GM21390 (cell line): ENCODE measurements around the gene NUP98.

Experiments used
- ATAC-seq: cut with Tn5 transposase; IDR thresholded peaks from one replicate; pipeline ENCODE4 v1.9.1; 2021; ENCODE audit not compliant: unreplicated experiment

The NUP98 gene

GRCh38 chr11:3797329-3798090 lies at the start of gene NUP98:
Gene NUP98, minus strand, starts transcription at chr11:3797554. Its CDS starts 15,437 bp downstream, at chr11:3782117.
- peak; percentile 89 for ATAC-seq

GRCh38 chr11:3845670-3846069 lies 48.3 kb upstream of the NUP98 start:
- ATAC-seq, result no peak

DNA sequence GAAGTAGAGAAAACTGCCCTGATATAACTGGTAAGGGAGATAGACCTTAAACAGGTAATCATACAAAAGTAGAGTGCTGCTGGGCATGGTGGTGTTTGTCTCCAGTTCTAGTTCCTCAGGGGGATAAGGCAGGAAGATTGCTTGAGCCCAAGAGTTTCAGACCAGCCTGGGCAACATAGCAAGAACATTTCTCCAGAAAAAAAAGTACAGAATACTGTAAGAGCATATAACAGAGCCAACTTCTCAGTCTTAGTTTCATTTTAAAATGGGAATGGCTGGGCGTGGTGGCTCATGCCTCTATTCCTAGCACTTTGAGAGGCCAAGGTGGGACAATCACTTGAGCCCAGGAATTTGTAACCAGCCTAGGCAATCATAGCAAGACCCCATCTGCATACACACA lies 47.9 kb upstream of the NUP98 start:
- no peak for ATAC-seq

DNA sequence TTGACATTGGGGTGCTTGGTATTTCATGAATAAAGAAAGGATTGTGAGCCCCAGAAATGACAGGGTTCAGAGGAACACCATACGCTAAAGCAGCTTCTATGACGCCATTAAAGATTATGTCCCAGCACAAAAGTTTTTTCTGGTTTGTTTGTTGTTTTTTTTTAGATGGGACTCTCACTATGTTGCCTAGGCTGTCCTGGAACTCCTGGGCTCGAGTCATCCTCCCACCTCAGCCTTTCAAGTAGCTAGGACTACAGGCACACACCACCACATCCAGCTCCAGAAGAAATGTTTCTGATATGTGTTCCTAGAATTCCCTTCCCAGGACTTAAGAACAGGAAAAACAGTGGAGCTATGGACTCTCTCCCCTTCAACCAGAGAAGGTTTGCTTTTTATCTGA lies 46.0 kb upstream of the NUP98 start:
- no peak for ATAC-seq

DNA sequence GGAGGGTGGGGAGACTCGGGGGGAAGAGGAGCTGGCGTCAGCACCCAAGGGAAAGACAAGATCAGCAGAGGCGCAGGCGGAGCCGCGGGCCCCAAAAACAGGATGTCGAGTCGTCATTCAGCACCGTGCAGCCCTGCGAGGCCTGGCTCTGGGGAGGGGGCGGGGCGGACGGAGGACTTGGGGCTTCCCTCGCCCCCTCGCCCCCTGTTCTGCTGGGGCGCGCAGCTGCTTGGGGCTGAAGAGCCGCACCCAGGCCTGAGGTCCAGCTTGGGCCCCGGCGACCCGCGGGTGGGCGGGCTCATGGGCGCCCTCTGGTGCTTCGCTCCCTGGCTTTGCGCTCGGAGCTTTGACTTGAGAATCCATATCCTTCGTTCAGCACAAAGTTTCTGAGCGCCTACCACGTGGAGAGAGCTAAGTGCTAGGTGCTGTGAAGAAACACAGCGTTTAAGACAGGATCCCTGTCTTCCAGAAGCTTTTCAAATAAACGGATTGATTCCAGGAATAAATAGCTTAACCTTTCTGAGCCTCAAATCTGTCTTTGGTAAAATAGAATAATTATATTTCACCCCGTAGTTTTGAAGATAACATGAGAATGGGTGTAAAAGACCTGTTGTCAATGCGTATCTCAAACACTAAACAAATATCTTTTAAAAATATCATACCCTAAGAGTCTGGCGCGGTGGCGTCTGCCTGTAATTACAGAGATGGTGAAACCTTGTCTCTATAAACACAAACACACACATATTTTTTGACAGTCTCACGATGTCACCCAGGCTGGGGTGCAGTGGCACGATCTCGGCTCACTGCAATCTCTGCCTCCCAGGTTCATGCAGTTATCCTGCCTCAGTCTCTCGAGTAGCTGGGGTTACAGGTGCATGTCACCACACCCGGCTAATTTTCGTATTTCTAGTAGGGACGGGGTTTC lies 44.3 kb upstream of the NUP98 start:
- ATAC-seq, result peak; percentile 43

- ATAC-seq, result peak; percentile 45
Measured at GRCh38 chr11:3840870-3841425, 43.6 kb upstream of the NUP98 start, which contains the start of gene RHOG. Gene RHOG, minus strand, starts transcription at chr11:3840959. Its CDS starts 12,821 bp downstream, at chr11:3828138.

DNA sequence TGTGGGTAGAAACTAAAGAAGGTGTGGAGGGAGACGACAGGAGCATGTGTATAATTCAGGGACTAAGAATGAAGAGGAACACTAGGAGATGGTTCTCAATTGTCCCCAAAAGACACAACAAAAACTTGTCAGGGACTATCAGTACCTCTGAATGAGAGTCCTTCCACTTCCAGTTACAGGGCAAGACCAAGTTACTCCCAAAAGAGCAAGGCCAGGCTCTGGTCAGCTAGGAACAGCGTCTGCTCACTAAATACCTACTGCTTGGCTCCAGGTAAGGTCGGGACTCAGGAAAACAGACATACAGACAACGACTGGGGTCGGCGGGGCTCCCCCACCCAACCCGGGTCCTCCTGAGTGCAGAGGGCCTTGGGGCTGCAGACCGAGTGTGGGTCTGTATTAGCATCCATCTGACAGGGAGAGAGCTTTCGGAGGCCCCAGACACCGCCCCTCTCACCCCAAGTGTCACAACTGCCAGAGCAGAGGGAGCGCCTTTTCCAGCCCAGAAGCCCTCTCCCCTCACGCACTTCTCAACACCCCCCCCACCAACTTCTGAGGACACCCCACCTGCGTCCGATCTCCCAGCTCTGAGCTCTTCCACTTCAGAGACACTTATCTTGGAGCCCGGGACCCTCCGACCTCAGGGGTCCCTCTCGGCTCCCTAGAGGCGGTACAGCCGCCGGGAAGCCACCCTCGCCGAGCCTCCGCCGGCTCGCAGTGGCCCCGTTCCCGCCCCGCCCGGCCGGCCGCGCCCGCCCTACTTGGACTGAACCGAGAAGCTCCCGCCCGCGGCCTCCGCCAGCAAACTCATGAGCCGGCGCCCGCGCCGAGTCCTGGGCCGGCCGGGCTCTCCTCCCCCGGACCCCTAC lies 42.9 kb upstream of the NUP98 start:
- peak; percentile 14 for ATAC-seq

GRCh38 chr11:3838504-3838903 lies 41.1 kb upstream of the NUP98 start:
- ATAC-seq, result no peak

DNA sequence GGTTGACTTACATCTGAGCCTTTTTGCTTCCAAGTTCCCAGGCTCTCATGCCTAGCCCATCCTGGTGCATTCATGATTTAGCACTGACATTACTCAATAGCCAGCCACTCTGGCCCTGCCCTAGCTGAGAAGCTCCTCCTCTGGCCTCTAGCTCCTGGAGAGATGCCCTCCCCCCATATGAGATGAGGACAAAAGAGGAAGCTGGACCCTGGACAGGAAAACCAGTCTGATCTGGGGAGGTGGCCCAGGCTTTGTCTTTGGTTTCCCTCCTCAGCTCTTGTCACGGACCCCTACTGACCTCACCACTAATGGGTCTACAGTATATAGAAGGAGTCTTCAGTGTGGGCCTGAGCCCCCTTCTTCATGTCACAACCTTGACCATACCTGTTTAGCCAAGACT lies 40.4 kb upstream of the NUP98 start:
- ATAC-seq, result no peak

DNA sequence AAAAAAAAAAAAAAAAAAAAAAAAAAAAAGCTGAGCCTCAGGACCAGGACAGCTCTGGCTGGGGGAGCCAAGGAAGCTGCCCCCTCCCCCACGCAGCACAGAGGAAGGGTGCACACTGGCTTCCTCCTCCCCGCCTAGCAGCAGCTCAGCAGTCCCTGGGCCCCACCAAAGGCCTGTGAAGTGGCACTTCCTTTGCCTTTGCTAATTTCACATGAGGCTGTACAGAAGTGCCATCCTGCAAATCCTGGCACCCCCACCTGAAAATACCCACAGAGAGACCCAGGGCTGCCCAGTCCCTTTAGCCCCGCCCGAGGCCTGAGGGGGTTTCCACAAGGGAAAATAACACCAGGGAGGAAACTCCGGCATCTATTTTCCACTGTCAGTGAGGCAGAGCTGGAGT lies 39.5 kb upstream of the NUP98 start:
- ATAC-seq, result no peak

DNA sequence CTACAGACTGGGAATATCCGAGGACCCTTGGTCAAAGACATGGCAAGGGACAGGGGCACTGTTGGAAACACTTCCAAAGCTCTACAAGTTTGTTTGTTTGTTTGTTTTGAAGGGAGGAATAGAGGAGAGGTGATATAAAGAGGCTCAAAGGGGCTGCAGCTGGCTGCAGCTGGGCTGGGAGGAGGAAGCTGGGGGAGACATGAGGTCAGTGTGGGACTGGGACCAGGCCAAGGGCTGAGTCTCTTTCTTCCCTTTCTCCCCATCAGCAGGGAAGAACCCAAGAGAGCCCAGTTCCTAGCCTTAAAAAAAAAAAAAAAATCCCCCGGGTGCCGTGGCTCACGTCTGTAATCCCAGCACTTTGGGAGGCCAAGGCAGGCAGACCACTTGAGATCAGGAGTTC lies 38.4 kb upstream of the NUP98 start:
- ATAC-seq, result no peak

GRCh38 chr11:3834664-3835461 lies 37.5 kb upstream of the NUP98 start:
- no peak for ATAC-seq

DNA sequence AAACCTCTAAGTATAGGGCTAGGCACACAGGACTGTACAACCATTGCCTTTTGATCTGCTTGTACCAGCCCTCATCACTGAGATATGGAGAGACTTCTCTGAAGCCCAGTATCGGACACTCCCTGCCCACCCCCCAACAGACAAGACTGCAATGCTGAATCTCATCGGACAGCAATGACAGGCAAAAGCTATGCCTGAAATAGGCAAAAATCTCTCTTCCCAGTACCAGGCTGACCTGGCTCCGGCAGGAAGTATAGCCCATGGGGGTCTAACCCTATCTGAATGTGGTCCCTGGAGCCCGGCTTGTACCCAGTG lies 37.0 kb upstream of the NUP98 start:
- no peak for ATAC-seq

- ATAC-seq, result no peak
Measured at GRCh38 chr11:3833449-3833848, 36.1 kb upstream of the NUP98 start.

GRCh38 chr11:3832816-3833215 lies 35.5 kb upstream of the NUP98 start:
- no peak for ATAC-seq

DNA sequence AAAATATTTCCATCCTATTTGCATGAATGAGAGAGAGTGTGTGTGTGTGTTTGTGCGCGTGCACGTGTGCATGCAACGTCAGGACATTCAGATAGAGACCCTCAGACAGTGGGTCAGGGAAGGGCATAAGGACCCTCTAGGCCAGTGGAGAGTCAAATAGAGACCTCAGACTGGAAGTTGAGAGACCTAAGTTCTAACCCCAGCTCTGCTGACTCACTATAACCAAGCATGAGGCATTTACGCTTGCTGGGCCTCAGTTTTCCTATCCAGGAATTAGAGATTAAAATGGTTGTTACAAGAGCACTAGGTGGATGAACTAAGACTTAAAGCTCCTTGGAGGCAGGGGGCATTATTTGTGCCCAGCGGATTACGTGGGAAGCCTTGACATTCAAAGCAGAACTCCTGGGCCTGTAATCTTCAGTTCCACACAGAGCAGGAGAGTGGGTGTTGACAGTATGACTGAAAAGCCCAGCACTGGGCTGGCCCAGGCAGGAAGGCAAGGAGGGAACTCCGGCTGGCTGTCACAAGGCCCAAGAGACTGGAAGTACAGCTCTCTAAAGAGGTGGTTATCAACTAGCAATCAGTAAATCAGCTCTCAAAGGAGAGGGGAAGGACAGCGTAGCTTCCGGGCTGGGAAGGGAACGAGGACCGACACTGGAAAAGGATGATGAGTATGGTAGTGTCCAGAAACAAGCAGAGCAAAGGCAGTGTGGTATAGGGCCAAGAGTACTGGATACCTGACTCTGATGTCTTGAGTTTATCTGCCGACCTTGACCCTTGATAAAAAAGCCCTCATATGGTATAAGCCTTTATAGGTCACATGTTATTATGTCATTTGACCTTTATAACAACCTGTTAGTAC lies 34.3 kb upstream of the NUP98 start:
- no peak for ATAC-seq

DNA sequence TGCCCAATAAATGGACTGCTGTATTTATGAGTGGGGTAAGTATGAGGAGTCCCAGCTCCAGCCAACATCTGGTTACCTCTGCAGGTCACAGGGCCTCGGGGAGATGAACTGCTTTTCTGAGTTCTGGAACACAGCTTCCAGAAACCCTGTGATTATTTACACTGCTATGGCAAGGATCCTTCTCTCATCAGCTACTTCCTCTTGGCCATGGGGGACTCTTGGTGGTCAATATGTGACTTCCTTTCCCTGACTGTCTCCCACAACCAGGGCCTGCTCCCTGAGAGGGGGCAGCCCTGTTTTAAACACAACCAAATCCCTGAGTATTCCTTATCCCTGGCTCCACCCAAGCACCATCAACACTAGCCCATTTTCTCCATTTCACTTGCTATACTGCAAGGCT lies 33.4 kb upstream of the NUP98 start:
- no peak for ATAC-seq

GRCh38 chr11:3830088-3830487 lies 32.7 kb upstream of the NUP98 start:
- no peak for ATAC-seq
